SK-N-DZ (cell line): Measurements from ENCODE around the gene LOX.

Experiments used
- DNase-seq: peaks from one replicate; pipeline ENCODE4 v3.0.0-alpha.2; 2015; ENCODE audit warnings: low spot score

LOX gene

GRCh38 chr5:122054266-122054665 lies 23.8 kb downstream of the LOX start:
- DNase-seq, result no peak

GRCh38 chr5:122053181-122054109 lies 24.6 kb downstream of the LOX start:
- DNase-seq, result no peak

- DNase-seq, result no peak
Measured at GRCh38 chr5:122051569-122051968, 26.5 kb downstream of the LOX start.

- no peak for DNase-seq
Measured at GRCh38 chr5:122050959-122051358, 27.1 kb downstream of the LOX start.

- no peak for DNase-seq
Measured at GRCh38 chr5:122040636-122041302, 37.3 kb downstream of the LOX start.

- DNase-seq, result no peak
Measured at GRCh38 chr5:122036326-122036725, 41.7 kb downstream of the LOX start.

- no peak for DNase-seq
Measured at GRCh38 chr5:122035913-122036312, 42.1 kb downstream of the LOX start.

- no peak for DNase-seq
Measured at GRCh38 chr5:122031836-122032235, 46.2 kb downstream of the LOX start.

GRCh38 chr5:122030251-122030650 lies 47.8 kb downstream of the LOX start:
- no peak for DNase-seq

- no peak for DNase-seq
Measured at GRCh38 chr5:122029818-122030217, 48.2 kb downstream of the LOX start.

GRCh38 chr5:122022966-122023365 lies 55.1 kb downstream of the LOX start:
- DNase-seq, result no peak

- DNase-seq, result no peak
Measured at GRCh38 chr5:122019919-122020590, 58.0 kb downstream of the LOX start.

- no peak for DNase-seq
Measured at GRCh38 chr5:122015471-122015870, 62.6 kb downstream of the LOX start.

- DNase-seq, result no peak
Measured at GRCh38 chr5:122014236-122014935, 63.7 kb downstream of the LOX start.
